ENCODE results near the gene TMIE. TPM values are rescaled to one million over a fixed set of nuclear protein-coding genes. Genes with fewer than 3 reads are reported as not detected.
A peak's percentile ranks its signal among the peaks of the same experiment; 100 is the strongest.
"Not testable (repeated sequence)": the region's sequence is repeated elsewhere in the genome, so short reads cannot be mapped to it uniquely, and the experiment has no call there.

The TMIE gene
- total and polyA plus RNA-seq, 9 of the 15 experiments (the other 6 are each of a cell fraction or from before 2014, with no cell fraction given), result not detected

GRCh38 chr3:46703013-46703520 lies 1.9 kb downstream of the TMIE start:
- no TSS peak for BruUV-seq (replicated peaks)
- Histone ChIP-seq H3K9me1 (ENCODE audit: control insufficient read depth, insufficient read depth, low read length) (no peaks in the 10 kb centered on the region), H3K36me3 (ENCODE audit: control insufficient read depth, insufficient read depth, low read length) (no peaks in the 10 kb centered on the region), H3K27ac (ENCODE audit: extremely low read depth, low read depth, low read length) (no peak overlapping the region), H3K9ac (ENCODE audit: insufficient read depth in 1 of 2, low read depth in 2 of 2, low read length in 2 of 2) (no peak overlapping the region), H3K9me3 (replicated peaks; ENCODE audit: control insufficient read depth, insufficient read depth, low read depth, low read length) (no peaks in the 10 kb centered on the region), H3K27me3 (ENCODE audit: control insufficient read depth in 2 of 2, insufficient read depth in 2 of 2, low read length in 2 of 2) (peaks cover 6 to 51% of the 10 kb centered on the region in 2 experiments), H3K4me1 (replicated peaks in 1 of 2; ENCODE audit: control insufficient read depth in 2 of 2, insufficient read depth in 2 of 2, low read length in 2 of 2) (peaks cover 0 to 8% of the 10 kb centered on the region in 2 experiments; a peak in 2 of 5 replicates), H4K20me1 (replicated peaks; ENCODE audit: control insufficient read depth, insufficient read depth, low read length) (peaks cover 36% of the 10 kb centered on the region), H3K4me2 (ENCODE audit: insufficient read depth, low read length) (no peak overlapping the region), H3K79me2 (ENCODE audit: control insufficient read depth, insufficient read depth, low read length) (no peaks in the 10 kb centered on the region), H2AFZ (ENCODE audit: low read depth, low read length) (no peak overlapping the region), H3K4me3 (no peak overlapping the region)
- CTCF ChIA-PET (ENCODE audit: low intra/inter-chr PET ratio), result interaction anchor here (0.5 to 1.1 kb wide), 3 partner anchors 26 to 207 kb away, joined by 3 to 4 read pairs (median 3); no protein-coding TSS in a partner anchor
- TF ChIP-seq CHD1 (IDR thresholded peaks at IDR 0.05; ENCODE audit: low read length), result no peak
- TF ChIP-seq BACH1 (tag; IDR thresholded peaks at IDR 0.05), result no peak
- TF ChIP-seq MYC (IDR thresholded peaks at IDR 0.05; ENCODE audit: low read depth, low read length), result no peak
- no peak for TF ChIP-seq MYC (CRISPR knock-in tag; IDR thresholded peaks at IDR 0.05; ENCODE audit: borderline replicate concordance, low read depth)
- TF ChIP-seq PRDM10 (IDR thresholded peaks at IDR 0.05; ENCODE audit: partially characterized antibody), result peak; percentile 81
- in situ Hi-C loops (cut with MboI), result no loop called here
- DNase-seq (ENCODE audit: extremely low read depth in 1 of 4, low spot score in 3 of 4), result no peak
- intact Hi-C loops (cut with micrococcal nuclease), result loop anchor here (10.0 kb wide), 2 partner anchors 292 to 672 kb away; no protein-coding TSS in a partner anchor
- ATAC-seq, result no peak
- POLR2A ChIA-PET, result interaction anchor here (0.6 kb wide), 1 partner anchor 21 kb away, joined by 3 read pairs; no protein-coding TSS in a partner anchor
- WGBS (ENCODE audit: insufficient coverage, low coverage, missing lambda C conversion rate), result 2% methylated on average over 4 of the region's 4 CpGs
- FAIRE-seq, result no peak

DNA sequence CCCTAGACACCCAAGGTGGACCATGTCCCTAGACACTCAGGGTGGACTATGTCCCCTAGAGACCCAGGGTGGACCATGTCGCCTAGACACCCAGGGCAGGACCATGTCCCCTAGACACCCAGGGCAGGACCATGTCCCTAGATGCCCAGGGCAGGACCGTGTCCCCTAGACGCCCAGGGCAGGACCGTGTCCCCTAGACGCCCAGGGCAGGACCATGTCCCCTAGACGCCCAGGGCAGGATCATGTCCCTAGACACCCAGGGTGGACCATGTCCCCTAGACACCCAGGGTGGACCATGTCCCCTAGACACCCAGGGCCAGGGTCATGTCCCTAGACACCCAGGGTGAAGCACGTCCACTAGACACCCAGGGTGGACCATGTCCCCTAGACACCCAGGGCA lies 3.2 kb downstream of the TMIE start:
- POLR2A ChIA-PET; H2AFZ ChIP-seq (ENCODE audit: low read depth, low read length); H3K9me1 ChIP-seq (ENCODE audit: control insufficient read depth, insufficient read depth, low read length); H3K27ac ChIP-seq (ENCODE audit: extremely low read depth, low read depth, low read length); H3K79me2 ChIP-seq (ENCODE audit: control insufficient read depth, insufficient read depth, low read length); H3K4me3 ChIP-seq; H3K4me1 ChIP-seq (replicated peaks in 1 of 2; ENCODE audit: control insufficient read depth in 2 of 2, insufficient read depth in 2 of 2, low read length in 2 of 2); H3K9me3 ChIP-seq (replicated peaks; ENCODE audit: control insufficient read depth, insufficient read depth, low read depth, low read length); H3K4me2 ChIP-seq (ENCODE audit: insufficient read depth, low read length); H3K9ac ChIP-seq (ENCODE audit: insufficient read depth in 1 of 2, low read depth in 2 of 2, low read length in 2 of 2); FAIRE-seq; DNase-seq (ENCODE audit: extremely low read depth in 1 of 4, low spot score in 3 of 4); ATAC-seq; H3K36me3 ChIP-seq (ENCODE audit: control insufficient read depth, insufficient read depth, low read length); BruUV-seq (replicated peaks); in situ Hi-C loops (cut with MboI): not testable (repeated sequence)
- CTCF ChIA-PET (ENCODE audit: low intra/inter-chr PET ratio), result interaction anchor here (1.1 to 2.6 kb wide), 6 partner anchors 162 to 667 kb away, joined by 3 to 27 read pairs (median 6); no protein-coding TSS in a partner anchor
- peaks cover 38% of the 10 kb centered on the region for H4K20me1 ChIP-seq (replicated peaks; ENCODE audit: control insufficient read depth, insufficient read depth, low read length)
- intact Hi-C loops (cut with micrococcal nuclease), result loop anchor here (10.0 kb wide), 2 partner anchors 290 to 670 kb away; no protein-coding TSS in a partner anchor
- WGBS (ENCODE audit: insufficient coverage, low coverage, missing lambda C conversion rate), result 1% methylated on average over 7 of the region's 7 CpGs
- peaks cover 6 to 61% of the 10 kb centered on the region in 2 experiments; a peak in 4 of 5 replicates for H3K27me3 ChIP-seq (ENCODE audit: control insufficient read depth in 2 of 2, insufficient read depth in 2 of 2, low read length in 2 of 2)

Data from K562 (cell line).